SU-DHL-6 (cell line): ENCODE results near the gene CALML3.

Experiments used
- H2AFZ ChIP-seq: fragments of 200-600 bp; sonication (generic); 2 replicates; pipeline ENCODE4 v1.6.1; 2014; ENCODE audit warnings: low read depth, mild to moderate bottlenecking, moderate library complexity, mixed read lengths, antibody characterized with exemption, low read length; ENCODE audit not compliant: severe bottlenecking
- H3F3A ChIP-seq: fragments of 200-600 bp; shearing (Covaris generic); 2 replicates; pipeline ENCODE4 v1.6.0; 2016; ENCODE audit warnings: antibody characterized with exemption, mild to moderate bottlenecking; ENCODE audit not compliant: insufficient read depth
- H3K27ac ChIP-seq: fragments of 200-600 bp; sonication (generic); 2 replicates; pipeline ENCODE4 v1.5.1; 2016; ENCODE audit warnings: low read depth, mild to moderate bottlenecking, low read length, moderate library complexity, mixed read lengths
- H3K27me3 ChIP-seq: fragments of 200-600 bp; sonication (generic), shearing (Covaris generic); 2 replicates; pipeline ENCODE4 v1.6.0; 2014; ENCODE audit warnings: mild to moderate bottlenecking, low read length
- H3K36me3 ChIP-seq: fragments of 200-600 bp; sonication (generic); 2 replicates; pipeline ENCODE4 v1.6.1; 2014; ENCODE audit warnings: mild to moderate bottlenecking, low read length, mixed read lengths
- H3K4me2 ChIP-seq: fragments of 300-600, 200-600 bp; shearing (Covaris generic), sonication (generic); 2 replicates; pipeline ENCODE4 v1.6.0; 2014; ENCODE audit warnings: low read length, low read depth, mild to moderate bottlenecking; ENCODE audit not compliant: poor library complexity, severe bottlenecking
- H3K4me3 ChIP-seq: fragments of 200-600 bp; sonication (generic); 2 replicates; pipeline ENCODE4 v1.5.1; 2014; ENCODE audit warnings: antibody characterized with exemption, low read length, mild to moderate bottlenecking, mixed read lengths; ENCODE audit not compliant: insufficient read depth, poor library complexity, severe bottlenecking
- H3K79me2 ChIP-seq: fragments of 200-600 bp; sonication (generic); 2 replicates; pipeline ENCODE4 v1.6.1; 2014; ENCODE audit warnings: mild to moderate bottlenecking, low read length, moderate library complexity; ENCODE audit not compliant: insufficient read depth
- H3K9ac ChIP-seq: fragments of 200-600 bp; sonication (generic); 2 replicates; pipeline ENCODE4 v1.7.0; 2014; ENCODE audit warnings: mild to moderate bottlenecking, low read length
- H3K9me2 ChIP-seq: fragments of 200-600 bp; sonication (generic); replicated peaks from 2 replicates; pipeline ENCODE4 v1.6.1; 2014; ENCODE audit warnings: low read length; ENCODE audit not compliant: insufficient read depth
- H3K9me3 ChIP-seq: fragments of 200-600 bp; sonication (generic); 2 replicates; pipeline ENCODE4 v1.6.1; 2014; ENCODE audit warnings: low read length, mixed read lengths; ENCODE audit not compliant: insufficient read depth
- H4K20me1 ChIP-seq: fragments of 200-600 bp; sonication (generic); 2 replicates; pipeline ENCODE4 v1.6.1; 2014; ENCODE audit warnings: low read depth, mild to moderate bottlenecking, antibody characterized with exemption, low read length, moderate library complexity, mixed read lengths
- CTCF ChIP-seq: fragments of 200-600 bp; sonication (generic); IDR thresholded peaks from one replicate; pipeline ENCODE4 v1.5.1; 2017; ENCODE audit warnings: antibody characterized with exemption, mild to moderate bottlenecking, low read length, moderate library complexity; ENCODE audit not compliant: insufficient read depth, poor library complexity, severe bottlenecking
- EZH2phosphoT487 ChIP-seq: fragments of 200-600 bp; sonication (generic), shearing (Covaris generic); conservative IDR thresholded peaks from 2 replicates; pipeline ENCODE4 v1.6.1; 2018; ENCODE audit warnings: mild to moderate bottlenecking, antibody characterized with exemption, low read length, moderate library complexity, mixed read lengths

Gene CALML3

GRCh38 chr10:5512881-5513612 is 11.7 kb upstream of the CALML3 start:
- H3K9me2 ChIP-seq, result no peaks in the 10 kb centered on the region
- H3K4me3 ChIP-seq, result no peak overlapping the region
- H3K79me2 ChIP-seq, result no peaks in the 10 kb centered on the region
- no peaks in the 10 kb centered on the region for H3K27me3 ChIP-seq
- TF ChIP-seq CTCF (no peak), EZH2phosphoT487 (no peak)
- H3K9me3 ChIP-seq, result no peaks in the 10 kb centered on the region
- no peaks in the 10 kb centered on the region for H3F3A ChIP-seq
- no peak overlapping the region for H3K4me2 ChIP-seq
- no peak overlapping the region for H3K27ac ChIP-seq
- H3K36me3 ChIP-seq, result no peaks in the 10 kb centered on the region
- H4K20me1 ChIP-seq, result no peaks in the 10 kb centered on the region
- no peak overlapping the region for H2AFZ ChIP-seq
- H3K9ac ChIP-seq, result no peak overlapping the region

DNA sequence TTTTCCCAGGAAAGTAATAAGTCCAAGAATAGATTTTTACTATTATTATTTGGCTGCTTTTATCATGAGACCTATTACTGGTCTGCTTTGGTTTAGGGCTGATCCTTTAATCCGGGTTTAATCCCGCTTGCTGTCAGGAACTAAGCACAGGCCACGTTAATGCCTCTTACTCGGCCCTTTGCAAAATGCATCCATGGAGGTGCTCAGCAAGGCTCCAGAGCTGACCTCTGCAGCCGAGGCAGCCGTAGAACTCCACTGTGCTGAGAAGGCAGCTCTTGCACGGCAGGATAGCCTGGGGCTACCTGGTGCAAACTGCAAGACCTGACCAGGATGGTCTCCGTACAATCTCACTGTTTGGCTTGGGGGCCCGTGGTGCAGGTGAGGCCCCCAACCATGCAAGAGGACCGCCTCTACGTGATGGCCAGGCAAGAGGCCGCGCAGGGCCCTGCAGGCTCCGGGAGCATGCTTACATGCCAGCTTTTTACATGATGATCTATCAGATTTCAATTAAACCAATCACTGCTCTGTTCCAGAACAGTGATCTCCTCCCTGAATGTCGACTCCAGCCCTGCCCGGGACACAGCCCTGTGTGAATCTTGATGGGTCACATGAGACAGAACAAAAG is 10.4 kb upstream of the CALML3 start:
- H3K27ac ChIP-seq, result no peak overlapping the region
- H3K4me3 ChIP-seq, result no peak overlapping the region
- no peaks in the 10 kb centered on the region for H3K79me2 ChIP-seq
- no peak overlapping the region for H2AFZ ChIP-seq
- TF ChIP-seq EZH2phosphoT487 (no peak), CTCF (no peak)
- H3K9me2 ChIP-seq, result no peaks in the 10 kb centered on the region
- H3F3A ChIP-seq, result no peaks in the 10 kb centered on the region
- H3K36me3 ChIP-seq, result no peaks in the 10 kb centered on the region
- no peaks in the 10 kb centered on the region for H3K9me3 ChIP-seq
- H4K20me1 ChIP-seq, result no peaks in the 10 kb centered on the region
- no peak overlapping the region for H3K4me2 ChIP-seq
- no peaks in the 10 kb centered on the region for H3K27me3 ChIP-seq
- H3K9ac ChIP-seq, result no peak overlapping the region

DNA sequence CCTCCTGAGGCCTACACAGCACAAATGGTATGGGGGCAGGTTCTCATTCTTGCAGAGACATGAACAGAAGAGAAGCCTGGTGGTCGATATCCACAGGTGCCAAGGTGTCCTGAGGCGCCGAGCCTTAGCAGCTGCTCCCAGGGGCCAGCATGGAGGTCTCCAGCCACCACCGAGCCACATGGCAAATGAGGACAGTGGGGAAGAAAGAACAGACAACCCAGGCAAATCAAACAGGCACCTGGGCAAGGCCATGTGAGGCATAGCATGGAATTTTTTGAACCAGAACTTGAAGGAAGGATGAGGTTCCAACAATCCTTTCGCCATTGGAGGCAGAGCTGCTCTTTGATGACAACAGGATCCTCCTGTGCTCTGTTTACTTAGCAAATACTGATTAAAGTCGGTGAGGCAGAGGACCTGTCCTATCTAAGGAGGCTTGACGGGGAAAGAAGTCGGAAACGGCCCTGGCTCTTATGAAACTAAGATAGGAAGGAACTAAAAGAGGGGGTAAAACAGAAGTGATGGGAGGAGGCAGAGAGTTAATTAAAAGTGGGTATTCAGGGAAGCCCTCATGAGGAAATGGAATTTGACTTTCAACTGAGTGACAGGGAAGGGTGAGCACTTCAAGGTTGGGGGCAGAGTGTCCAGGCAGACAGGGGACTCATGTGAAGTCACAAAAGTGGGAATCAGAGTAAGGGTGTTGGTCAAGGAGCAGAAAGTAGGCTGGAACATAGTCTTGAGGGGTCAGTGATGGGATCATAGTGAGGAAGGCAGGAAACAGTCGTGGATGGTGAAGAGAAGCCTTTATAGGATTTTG is 8.6 kb upstream of the CALML3 start:
- H3K36me3 ChIP-seq, result no peaks in the 10 kb centered on the region
- H3K9ac ChIP-seq, result no peak overlapping the region
- no peaks in the 10 kb centered on the region for H3K27me3 ChIP-seq
- no peak overlapping the region for H3K27ac ChIP-seq
- no peaks in the 10 kb centered on the region for H3K79me2 ChIP-seq
- no peaks in the 10 kb centered on the region for H3K9me3 ChIP-seq
- no peak overlapping the region for H2AFZ ChIP-seq
- TF ChIP-seq EZH2phosphoT487, result no peak
- no peak for TF ChIP-seq CTCF
- H4K20me1 ChIP-seq, result no peaks in the 10 kb centered on the region
- H3F3A ChIP-seq, result no peaks in the 10 kb centered on the region
- H3K4me2 ChIP-seq, result no peak overlapping the region
- no peak overlapping the region for H3K4me3 ChIP-seq
- no peaks in the 10 kb centered on the region for H3K9me2 ChIP-seq
